HTR-8/SVneo (cell line): ENCODE data around the gene MTG2.

Experiments used
- DNase-seq: peaks from one replicate; pipeline ENCODE4 v3.0.0; 2011; ENCODE audit warnings: low spot score, mixed read lengths; ENCODE audit not compliant: insufficient read length
- FAIRE-seq: peaks from 2 replicates; lab custom pipeline; 2011; peaks lifted over from hg19 to GRCh38; lab: Jason Lieb, UNC

MTG2 gene

GRCh38 chr20:62216636-62217566 is 34.1 kb downstream of the MTG2 start:
- DNase-seq (no peak), FAIRE-seq (no peak)

DNA sequence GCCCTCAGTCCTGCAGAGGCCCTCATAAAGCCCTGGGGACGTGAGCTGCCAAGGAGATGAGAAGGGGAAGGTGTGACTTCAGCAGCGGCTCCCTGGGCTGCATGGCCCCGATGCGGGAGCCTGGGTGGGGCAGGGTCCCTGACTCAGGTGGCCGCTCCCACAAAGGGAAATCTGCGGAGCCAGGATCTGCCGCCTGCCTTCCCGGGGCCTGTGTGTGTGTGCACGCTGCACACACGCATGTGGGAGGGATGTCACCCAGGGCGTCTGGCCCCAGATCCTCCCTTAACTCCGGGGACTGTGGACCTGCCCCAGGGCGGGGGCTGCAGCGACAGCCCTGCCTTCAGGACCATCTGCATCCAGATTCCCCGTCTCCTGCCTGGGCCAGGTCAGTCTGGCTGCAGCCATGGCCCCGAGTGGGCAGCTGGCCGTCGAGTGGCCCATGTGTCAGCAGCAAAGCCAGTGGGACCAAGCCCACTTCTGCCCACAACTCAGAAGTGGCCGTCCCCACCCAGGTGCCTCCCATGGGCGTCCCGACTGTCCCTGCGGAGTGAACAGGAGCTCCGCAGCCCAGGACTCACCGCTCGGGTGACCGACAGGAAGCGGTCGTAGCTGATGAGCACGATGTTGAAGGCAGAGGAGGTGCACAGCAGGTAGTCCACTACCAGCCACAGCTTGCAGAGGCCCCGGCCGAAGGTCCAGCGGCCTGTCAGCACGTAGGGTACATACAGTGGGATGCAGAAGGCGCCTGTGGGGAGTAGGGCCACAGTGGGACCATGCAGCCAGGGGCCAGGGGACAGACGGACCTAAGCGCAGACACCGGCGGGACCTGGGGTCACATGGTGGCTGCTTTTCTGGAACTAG is 35.3 kb downstream of the MTG2 start:
- FAIRE-seq (peak; percentile 90), DNase-seq (no peak)

DNA sequence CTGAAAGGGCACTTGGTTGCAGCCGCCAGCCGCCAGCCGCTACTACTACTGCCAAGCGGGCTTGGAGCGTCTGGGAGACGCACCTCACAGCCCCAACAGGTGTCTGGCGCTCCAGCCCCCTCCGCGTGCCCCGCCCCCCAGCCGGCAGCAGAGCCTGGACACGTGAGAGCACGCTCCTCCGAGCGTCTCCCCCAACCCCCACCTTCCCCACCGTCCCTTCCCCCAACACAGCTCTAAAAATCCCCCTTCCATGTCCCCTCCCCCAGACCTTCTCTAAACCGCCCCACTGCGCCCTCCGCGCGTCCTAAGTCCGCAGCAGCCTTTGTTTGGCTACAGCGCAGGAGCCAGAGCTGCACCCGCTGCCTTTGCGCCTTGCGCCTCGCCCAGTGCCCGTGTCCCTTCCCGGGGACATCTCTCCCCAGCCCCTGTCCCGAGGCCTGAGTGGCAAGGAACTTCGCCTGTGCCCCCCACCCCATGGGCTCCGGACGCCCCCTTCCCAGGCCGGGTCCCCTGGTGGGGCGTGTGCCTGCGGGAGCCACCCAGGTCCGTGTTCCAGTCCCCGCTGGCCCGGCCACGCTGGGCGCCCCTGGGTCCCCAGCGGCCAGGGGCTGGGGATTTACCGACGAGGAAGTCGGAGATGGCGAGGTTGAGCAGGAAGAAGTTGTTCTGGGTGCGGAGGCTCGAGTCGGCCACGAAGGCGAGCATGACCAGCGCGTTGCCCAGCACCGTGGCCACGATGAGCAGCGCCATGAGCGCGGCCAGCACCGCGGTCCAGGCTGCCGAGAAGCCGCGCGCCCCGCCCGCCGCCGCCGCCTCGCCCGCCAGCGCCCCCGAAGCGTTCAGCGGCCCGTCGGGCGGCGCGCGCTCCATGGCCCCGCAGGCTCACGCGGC is 36.5 kb downstream of the MTG2 start:
- FAIRE-seq: peak; percentile 92
- no peak for DNase-seq

DNA sequence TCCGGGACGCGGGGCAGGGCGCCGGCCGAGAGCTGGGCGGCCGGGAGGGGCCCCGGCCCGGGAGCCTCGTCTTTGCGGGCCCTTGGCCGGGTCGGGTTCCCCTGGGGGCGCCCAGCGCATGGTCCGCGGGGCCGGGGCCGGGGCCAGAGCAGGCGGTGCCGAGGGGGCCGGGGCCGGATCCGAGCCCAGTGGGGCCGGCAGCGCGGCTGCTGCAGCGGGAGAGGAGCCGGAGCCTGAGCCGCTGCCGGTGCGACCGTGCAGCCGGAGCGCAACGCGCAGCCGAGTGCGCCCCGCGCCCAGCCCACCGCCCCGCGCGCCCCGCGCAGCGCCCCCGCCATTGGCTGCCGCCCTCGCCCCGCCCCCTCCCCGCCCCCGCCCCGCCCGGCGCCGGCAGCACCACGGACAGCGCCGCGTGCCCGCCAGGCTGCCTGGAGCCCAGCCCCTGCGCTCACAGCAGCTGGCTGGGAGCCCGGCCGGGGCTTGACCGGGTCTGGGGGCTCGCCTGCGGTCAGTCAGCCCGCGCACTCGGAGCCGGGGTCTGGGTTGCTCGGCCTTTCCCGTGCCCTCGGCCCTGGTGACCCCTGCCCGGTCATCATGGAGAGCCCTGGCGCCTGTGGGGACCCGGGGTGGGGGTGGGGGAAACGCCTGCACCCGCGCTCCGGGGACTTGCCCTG is 37.3 kb downstream of the MTG2 start, which contains the start of gene HRH3:
TSS of gene HRH3 (minus strand) at position 287 of the 674 bp plus-strand sequence. CDS start 308 bp downstream, outside the sequence.
- DNase-seq: peak; percentile 86

DNA sequence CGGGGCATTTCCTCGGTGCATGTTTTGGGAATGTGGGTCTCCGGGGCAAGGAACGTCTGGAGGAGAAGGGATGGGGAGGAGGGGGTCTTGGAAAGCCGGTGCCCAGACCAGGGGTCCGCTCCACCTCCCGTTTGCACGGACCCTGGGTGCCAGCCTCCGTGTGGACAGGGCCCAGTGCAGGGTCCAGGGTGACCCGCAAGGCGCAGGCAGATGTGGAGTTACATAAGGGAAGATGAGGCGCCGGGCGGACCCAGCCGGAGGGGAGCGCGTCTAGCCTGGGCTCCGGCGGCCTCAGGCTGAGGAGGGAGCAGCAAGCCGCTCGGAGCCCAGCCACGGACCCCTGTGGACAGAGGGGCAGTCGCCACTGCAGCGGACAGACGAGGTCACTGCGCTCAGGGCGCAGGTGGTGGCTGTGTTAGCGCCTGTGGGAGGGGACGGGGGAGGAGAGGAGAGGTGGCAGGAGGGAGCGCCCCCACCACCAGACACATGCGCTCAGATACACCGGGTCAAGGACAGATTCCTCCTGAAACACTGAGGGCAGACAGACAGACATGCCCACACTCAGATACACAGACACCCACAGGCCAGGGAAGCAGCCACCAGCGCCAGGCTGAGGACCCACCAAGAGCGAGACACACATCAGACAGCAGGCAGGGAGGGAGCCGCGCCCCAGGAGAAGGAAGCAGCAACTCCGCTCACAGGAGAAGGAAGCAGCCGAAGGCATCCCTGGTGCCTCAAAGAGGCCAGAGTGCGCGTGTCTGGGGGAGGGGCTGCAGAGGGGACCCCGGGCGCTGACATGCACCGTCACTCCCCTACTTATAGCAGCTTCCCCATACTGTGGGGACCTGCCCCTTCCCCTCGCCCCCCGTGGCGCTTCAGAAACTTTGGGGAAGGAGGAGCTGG is 38.1 kb downstream of the MTG2 start:
- peak; percentile 91 for FAIRE-seq
- no peak for DNase-seq

More for the DNA sequence above, 37.3 kb downstream of the MTG2 start, which contains the start of gene HRH3:
- peak; percentile 96 for FAIRE-seq

DNA sequence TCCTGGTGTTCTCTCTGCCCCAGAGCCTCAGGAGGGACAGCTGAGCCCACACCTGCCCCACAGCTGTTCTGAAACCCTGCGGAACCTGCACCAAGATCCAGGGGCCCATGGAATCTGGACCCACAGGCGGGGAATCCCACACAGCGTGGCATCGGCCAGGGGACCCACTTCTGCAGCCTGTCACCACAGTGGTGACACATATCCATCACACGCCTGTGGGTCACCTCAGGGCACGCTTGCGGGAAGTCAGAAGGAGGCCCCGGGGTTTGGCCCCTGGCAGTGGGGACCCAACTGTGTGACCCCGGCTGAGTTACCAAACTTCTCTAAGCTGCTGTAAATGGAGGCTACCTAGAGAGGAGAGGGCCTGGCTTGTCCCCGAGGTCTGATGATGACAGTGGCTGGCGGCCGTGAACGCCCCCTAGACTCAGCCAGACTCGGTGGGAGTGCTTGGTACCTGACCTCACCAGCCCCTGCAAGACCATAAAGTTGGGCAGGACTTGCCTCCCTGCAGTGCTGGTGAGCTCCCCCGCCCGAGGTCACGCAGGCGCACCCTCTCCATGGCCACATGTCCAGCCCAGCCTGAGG is 39.5 kb downstream of the MTG2 start:
- DNase-seq (no peak), FAIRE-seq (peak; percentile 63)

GRCh38 chr20:62222972-62223371 is 40.1 kb downstream of the MTG2 start:
- FAIRE-seq (no peak), DNase-seq (no peak)

GRCh38 chr20:62223571-62223970 is 40.7 kb downstream of the MTG2 start:
- DNase-seq (no peak), FAIRE-seq (peak; percentile 52)

- DNase-seq (no peak), FAIRE-seq (no peak)
These were observed 41.5 kb downstream of the MTG2 start for GRCh38 chr20:62224113-62224855.

- peak; percentile 9 for FAIRE-seq
- no peak for DNase-seq
These were observed 42.2 kb downstream of the MTG2 start for GRCh38 chr20:62225026-62225425.

GRCh38 chr20:62225820-62226635 is 43.2 kb downstream of the MTG2 start:
- FAIRE-seq: peak; percentile 79
- no peak for DNase-seq

GRCh38 chr20:62226707-62227590 is 44.1 kb downstream of the MTG2 start:
- FAIRE-seq (no peak), DNase-seq (no peak)

DNA sequence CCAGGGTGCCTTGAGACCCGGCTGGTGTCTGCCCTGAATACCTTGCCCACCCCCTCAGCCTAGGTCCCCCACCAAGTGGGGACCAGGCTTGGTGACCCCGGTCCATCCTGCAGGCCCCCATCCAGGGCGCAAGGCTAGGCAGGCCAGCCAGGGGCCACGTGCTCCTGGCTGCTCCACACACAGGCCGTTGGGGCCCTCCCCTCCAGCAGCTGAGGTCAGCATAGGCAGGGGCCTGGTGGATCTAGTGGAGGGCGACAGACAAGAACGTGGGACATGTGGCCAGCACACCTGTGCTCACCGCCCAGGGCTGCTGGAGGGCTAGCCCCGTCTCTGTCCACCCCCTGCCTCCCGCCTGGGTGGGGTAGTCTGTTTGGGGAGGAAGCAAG is 44.8 kb downstream of the MTG2 start:
- no peak for DNase-seq
- FAIRE-seq: peak; percentile 9

DNA sequence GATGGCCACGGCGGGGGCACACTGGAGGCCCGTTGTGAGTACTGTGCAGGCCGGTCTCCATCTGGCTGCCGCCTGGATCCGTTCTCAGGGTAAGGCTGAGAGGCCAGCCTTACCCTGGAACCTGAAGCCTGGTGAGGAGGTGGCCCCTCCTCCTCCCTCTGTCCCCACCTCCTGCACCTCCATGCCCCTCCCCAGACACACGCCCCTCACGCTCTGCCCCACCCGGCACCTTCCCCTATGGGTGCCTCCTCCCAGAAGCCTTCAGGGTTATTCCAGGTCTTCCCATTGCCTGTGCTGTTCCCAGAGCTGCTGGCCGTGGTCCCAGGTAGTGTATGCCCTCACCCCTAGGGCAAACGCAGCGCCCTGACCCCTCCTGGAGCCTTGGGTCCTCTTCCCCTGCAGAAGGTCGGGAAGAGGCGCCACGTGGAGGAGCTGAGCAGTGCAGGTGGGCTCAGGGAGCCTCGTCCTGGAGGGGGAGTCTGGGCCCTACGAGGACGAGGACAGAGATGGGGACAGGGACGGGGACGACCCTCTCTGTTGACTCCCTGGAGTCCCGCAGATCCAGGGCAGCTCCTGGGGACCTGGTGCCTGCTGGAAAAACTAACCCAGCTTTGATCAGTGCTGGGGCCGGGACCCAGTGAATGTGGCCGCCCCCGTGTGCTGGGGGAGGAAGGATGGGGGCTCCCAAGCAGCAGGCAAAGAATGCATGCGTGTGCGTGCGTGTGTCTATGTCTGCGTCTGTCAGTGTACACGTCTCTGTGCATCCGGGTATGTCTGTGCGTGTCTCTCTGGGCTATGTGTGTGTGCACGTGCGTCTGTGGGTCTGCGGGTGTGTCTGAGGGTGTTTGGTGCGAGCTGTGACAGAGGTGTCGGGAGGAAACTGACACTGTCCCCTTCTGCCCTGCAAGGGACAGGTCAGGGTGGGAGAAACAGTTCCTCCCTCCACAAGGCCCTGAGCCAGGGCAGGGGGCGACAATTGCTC is 45.4 kb downstream of the MTG2 start:
- peak; percentile 38 for FAIRE-seq

More for the DNA sequence above, 45.4 kb downstream of the MTG2 start:
- DNase-seq: no peak
